NAMALWA (cell line): ENCODE data around the gene FGGY.
"Not testable (repeated sequence)": the region's sequence is repeated elsewhere in the genome, so short reads cannot be mapped to it uniquely, and the experiment has no call there.

Experiments used
- DNase-seq: peaks from one replicate; pipeline ENCODE4 v3.0.0-alpha.2; 2015; ENCODE audit warnings: low spot score

FGGY gene

GRCh38 chr1:59705466-59706302, 408.8 kb downstream of the FGGY start:
- no peak for DNase-seq

GRCh38 chr1:59706303-59706599, 409.4 kb downstream of the FGGY start:
- no peak for DNase-seq

DNA sequence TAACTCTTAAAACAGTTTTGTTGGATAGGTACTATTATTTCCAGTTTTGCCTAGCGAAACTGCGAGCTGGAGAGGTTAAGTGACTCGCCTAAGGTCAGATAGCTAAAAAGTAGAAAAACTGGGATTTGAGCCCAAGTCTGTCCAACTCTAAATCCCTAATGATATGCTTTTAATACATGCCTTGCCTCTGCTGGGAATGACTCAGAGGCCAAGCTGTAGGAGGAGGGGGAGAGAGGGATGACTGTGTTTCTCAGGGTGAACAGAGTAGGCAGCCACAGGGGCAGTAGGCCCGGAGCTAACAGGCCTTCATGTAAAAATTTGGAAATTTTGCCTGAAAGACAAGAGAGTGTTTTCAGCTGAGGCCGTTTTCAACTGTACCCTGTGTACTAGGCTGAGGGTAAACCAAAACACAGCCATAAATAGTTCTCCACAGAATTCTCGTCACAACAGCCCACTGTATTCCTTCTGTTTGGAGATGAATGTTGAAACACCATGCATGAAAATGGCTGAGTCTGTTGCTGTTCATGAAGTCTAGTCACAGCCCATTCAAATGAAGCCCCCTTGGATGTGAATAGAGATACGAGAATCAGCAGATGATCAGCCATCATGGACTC, 410.4 kb downstream of the FGGY start:
- no peak for DNase-seq

DNA sequence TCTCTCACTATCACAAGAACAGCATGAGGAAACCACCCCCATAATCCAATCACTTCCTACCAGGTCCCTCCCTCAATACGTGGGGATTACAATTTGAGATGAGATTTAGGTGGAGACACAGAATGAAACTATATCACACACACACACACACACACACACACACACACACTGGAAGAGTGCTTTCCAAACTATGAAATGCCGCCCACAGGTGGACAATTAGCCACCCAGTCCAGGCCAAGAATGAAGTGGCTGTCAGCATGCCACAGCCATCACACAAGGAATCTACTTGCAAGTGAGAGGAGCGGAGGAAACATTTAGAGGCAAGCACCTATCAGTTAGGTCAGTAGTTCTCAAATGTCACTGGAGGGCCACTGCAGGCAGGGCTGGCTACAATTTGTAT, 412.4 kb downstream of the FGGY start:
- no peak for DNase-seq

- not testable (repeated sequence) for DNase-seq
Observed at GRCh38 chr1:59710920-59711319, 414.0 kb downstream of the FGGY start.

DNA sequence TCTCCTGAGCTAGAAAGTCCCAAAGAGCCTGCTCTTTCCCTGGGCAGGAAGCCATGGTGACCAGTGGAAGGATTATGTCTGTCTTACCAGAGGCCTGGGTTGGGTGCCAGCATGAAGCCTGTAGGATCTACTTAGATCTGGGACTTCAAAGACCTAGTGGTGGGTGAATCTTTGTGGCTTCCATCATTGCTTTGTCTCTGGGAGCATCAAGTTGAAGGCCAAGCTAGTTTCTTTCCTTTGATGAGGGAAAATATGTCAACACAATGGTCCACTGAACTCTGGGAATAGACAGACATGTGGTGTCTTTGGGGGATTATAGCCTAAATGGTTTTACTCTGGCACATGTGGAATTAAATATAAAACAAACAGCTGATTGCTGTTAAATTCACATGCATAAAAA, 417.3 kb downstream of the FGGY start:
- no peak for DNase-seq

GRCh38 chr1:59714966-59715365, 418.1 kb downstream of the FGGY start:
- no peak for DNase-seq

GRCh38 chr1:59716832-59717231, 419.9 kb downstream of the FGGY start:
- DNase-seq, result no peak

DNA sequence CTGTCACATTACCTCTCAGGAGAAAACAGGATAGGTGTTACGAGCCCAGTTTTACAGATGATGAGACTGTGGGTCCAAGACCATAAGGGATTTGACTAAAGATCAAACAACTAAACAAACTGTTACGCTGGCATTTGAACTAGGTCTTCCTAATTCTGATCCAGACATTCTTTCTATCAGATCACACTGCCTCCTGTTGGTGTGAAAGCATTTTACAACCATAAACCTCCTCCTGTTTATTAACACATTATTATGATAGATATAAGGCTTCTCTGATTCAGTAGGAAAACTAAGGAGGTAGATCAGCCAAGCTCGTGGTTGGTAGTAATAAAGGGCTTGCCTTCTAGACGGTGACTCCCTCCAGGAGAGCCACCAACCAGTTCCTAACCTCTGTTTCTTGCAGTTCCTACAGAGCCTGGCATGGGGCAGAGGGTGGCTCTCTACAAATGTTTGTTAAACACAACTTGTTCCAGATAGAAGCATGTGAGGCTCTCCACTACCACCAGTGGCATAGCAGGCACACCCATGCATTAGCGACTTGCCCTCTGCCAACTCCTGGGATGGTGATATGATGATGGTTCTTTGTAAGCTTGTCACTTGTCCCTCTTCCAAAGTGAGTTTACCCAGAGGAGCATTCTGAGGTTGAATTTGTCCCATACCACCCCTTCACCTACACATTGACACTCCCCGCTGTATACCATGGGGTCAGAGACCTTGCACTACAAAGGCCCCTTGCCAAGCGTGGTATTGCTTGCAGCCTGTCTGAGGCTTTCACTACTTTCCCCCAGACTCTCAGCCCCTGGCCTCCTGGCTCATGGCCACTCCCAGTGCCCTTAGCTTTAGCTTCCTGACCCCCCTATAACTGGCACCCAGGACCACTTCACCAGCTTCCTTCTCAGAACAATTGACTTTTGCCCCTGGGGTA, 421.4 kb downstream of the FGGY start:
- DNase-seq, result peak; percentile 39

DNA sequence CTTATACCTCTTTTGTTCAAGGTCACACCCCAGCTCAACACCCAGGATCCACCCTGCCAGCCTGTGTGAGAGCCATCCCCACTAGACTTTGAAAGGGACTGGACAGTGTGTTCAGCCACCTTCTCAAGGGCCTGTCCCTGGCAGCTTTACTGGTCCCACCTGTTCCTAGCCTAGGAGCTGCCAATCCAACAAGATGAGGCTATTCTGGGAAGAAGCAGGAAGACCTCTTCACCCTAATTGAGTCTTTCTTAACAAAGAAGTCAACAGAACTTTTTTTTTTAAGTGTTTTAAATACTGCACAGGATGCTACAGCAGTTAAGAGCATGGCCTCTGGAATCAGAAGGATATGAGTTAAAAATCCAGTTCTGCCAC, 422.1 kb downstream of the FGGY start:
- no peak for DNase-seq

DNA sequence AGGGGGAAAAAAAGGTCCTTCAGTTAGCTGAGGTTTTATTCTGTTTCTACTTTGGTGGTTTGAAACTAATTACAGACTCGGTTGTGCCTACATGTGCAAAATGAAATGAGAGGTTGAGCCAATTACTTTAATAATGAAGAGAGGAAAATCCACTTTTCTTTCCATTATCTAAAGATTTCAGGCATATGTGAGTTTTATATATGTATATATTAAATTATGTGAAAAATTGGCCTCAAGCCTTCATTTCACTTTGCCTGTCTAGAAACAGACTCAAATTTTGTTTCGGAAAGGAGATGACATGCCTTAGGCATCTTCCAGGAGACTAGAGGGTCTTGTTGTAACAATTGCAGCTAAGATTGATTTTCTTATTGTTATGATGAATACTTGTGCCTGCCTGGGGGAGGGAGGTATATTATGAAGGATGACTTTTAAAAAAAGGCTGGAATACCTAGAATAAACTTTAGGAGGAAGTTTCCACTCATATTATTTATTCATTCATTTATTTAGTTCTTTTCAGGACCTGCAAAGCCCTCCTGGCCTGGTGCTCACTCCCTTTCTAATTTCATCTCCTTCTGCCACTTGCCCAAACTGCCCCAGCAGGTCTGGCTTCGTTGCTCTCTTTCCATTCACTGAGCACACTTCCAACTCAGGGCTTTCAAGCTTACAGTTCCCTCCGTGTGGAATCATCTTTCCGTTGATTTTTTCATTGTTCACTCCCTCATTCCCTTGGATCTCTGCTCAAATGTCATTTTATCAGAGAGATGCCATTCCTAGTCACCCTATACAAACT, 423.6 kb downstream of the FGGY start:
- DNase-seq, result no peak

DNA sequence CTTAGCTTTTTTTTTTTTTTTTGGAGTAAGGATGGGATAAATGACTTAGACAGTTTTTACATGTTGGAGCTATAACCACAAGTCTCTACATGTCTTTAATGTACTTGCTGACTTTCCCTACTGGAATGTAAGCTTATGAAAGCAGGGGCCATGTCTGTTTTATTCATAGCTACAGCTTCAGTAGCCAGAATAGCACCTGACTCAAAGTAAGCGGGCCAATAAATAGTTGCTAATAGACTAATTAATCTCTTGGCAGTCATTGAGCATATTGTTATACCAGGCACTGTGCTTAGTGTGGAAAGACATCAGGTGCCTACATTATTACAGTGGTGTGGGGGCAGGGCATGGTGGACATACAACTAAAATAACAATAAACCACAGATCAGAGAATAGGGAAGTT, 433.4 kb downstream of the FGGY start:
- DNase-seq, result no peak

DNA sequence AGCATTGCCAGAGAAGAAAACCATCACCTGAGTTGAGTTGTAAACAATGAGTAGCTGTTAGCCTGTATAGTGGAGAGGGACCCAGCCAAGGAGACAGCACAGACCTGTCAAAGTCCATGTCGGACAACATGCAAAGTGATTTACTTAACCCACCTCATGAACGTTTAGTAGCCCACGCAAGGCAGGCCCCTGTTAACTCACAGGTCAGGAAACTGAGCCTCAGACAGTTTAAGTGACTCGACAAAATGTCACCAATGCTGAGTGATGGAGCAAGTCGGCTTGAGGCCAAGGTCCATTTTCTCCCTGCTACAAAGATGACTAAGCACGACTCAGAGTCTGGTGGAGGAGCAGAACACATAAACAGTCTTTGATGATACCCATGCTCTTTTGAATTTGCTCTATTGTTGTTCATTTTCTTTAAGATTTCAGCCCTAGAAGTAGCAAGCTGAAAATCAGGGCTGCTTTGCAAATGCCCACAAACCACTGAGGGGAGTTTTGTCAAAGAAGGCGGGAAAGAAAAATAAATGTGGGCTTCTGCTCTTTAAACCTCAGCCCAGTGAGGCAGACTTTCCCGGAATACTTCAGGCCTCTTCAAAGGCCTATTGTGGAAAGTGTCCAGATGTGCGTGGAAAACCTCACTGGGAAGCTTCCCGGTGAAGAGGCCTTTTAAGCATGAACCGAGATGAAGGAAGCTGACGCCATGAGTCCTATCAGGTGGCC, 434.0 kb downstream of the FGGY start:
- no peak for DNase-seq

GRCh38 chr1:59731591-59731990, 434.7 kb downstream of the FGGY start:
- DNase-seq, result no peak

DNA sequence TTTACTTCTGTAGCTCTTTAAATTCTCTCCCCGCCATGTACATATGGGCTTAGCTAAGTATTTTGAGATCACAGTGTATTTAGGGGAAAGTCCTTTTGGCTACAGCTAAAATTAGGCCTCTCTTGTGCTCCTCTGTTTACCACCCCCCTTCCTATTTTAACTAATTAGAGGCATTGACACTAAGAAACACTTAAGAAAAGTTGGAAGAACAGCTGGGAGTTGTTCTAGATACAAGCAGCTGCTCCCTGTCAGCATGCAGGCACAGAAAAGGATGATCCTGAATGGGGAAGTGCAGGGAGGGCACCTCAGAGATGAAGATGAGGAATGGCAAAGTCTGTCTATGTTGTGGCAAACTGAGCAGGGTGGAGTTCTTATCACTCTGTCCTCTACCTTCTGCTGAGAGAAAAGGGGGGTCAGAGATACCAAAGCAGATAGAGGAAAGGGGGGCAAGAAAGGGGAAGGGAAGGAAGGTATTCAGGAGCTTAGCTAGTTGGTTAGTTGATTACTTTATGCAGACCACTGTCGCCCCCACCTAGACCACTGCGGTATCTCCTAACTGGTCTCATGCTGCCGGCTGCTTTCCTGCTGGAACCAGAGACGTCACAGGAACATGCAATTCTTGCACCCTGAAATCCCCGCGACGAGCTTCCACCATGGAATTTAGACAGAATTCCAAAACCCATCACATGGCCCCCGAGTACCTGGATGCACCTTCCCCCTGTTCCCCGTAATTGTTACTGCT, 435.5 kb downstream of the FGGY start:
- DNase-seq, result no peak

- no peak for DNase-seq
Observed at GRCh38 chr1:59733443-59734141, 436.7 kb downstream of the FGGY start.

GRCh38 chr1:59735927-59736326, 439.0 kb downstream of the FGGY start:
- not testable (repeated sequence) for DNase-seq

GRCh38 chr1:59736744-59737143, 439.9 kb downstream of the FGGY start:
- DNase-seq, result no peak

DNA sequence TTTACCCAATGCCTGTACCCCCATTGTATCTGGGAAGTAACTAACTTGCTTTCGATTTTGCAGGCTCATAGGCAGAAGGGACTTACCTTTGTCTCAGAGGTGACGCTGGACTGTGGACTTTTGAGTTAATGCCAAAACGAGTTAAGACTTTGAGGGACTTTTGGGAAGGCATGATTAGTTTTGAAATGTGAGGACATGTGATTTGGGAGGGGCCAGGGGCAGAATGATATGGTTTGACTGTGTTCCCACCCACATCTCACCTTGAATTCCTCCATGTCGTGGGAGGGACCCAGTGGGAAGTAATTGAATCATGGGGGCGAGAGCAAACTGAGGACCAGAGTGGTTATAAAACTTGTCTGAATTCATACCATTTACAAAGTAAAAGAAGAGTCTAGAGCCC, 440.7 kb downstream of the FGGY start:
- no peak for DNase-seq

DNA sequence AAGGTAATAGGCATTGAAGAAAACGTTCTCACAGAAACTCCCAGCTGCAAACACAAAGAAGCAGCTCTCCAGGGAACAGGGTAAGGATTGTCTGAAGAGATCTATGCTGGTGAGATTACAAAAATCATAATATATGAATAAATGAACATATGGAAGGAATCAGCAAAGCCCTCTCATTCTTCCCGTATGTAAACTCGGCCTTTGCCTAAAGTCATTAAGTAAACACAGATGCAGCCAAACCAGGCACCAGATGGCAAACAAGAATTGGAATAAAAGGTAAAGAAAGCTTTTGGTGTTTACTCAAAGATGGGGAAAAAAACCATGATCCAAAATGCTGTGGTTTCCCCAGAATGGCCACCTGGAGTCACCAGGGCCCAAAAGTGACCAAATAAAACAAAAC, 441.3 kb downstream of the FGGY start:
- DNase-seq, result no peak
